Endothelial cell (in vitro differentiated cells): ENCODE results near the gene TCIRG1. TPM values are rescaled to one million over a fixed set of nuclear protein-coding genes. Genes with fewer than 3 reads are reported as not detected.
A peak's percentile ranks its signal among the peaks of the same experiment; 100 is the strongest.

Source experiments
- DNase-seq: peaks from one replicate; pipeline ENCODE4 v3.0.0; 2021; ENCODE audit warnings: low spot score
- H3K27ac Mint-ChIP-seq: one replicate; pipeline ENCODE4 v1.8.0; 2021; ENCODE audit warnings: mixed read lengths, inconsistent platforms; ENCODE audit not compliant: unreplicated experiment
- H3K27me3 Mint-ChIP-seq: one replicate; pipeline ENCODE4 v1.8.0; 2021; ENCODE audit warnings: mild to moderate bottlenecking, moderate library complexity, mixed read lengths, inconsistent platforms; ENCODE audit not compliant: unreplicated experiment
- H3K36me3 Mint-ChIP-seq: one replicate; pipeline ENCODE4 v1.8.0; 2021; ENCODE audit warnings: mild to moderate bottlenecking, low read depth, mixed read lengths, inconsistent platforms; ENCODE audit not compliant: unreplicated experiment
- H3K4me1 Mint-ChIP-seq: one replicate; pipeline ENCODE4 v1.8.0; 2021; ENCODE audit warnings: mild to moderate bottlenecking, mixed read lengths, inconsistent platforms; ENCODE audit not compliant: unreplicated experiment
- H3K4me3 Mint-ChIP-seq: one replicate; pipeline ENCODE4 v1.8.0; 2021; ENCODE audit warnings: mild to moderate bottlenecking, mixed read lengths, inconsistent platforms; ENCODE audit not compliant: unreplicated experiment
- H3K9me3 Mint-ChIP-seq: one replicate; pipeline ENCODE4 v1.8.0; 2021; ENCODE audit warnings: mixed read lengths, inconsistent platforms; ENCODE audit not compliant: unreplicated experiment
- CTCF ChIP-seq: fragments of 200-600 bp; sonication (generic); IDR thresholded peaks from one replicate; pipeline ENCODE4 v1.5.0; 2021; ENCODE audit warnings: antibody characterized with exemption; ENCODE audit not compliant: unreplicated experiment
- microRNA-seq: library from miRNA; unstranded; fragments of <30 nt; microRNA quantifications from one replicate; pipeline ENCODE4, GENCODE V29; 2020; ENCODE audit not compliant: unreplicated experiment
- total RNA-seq: library from RNA; stranded (reverse); fragmentation: NEBNext Ultra II Directional; extraction: Animal tissue kit (Norgen Biotek cat#: 25700); gene quantifications from one replicate; pipeline ENCODE4 v1.2.1, GENCODE V29; 2021; ENCODE audit not compliant: unreplicated experiment

Gene TCIRG1
- total RNA-seq, 1 donor from 2014 or later = 294 TPM

GRCh38 chr11:68099474-68100405 lies 60.9 kb downstream of the TCIRG1 start:
- TF ChIP-seq CTCF = no peak
- no peaks in the 10 kb centered on the region for H3K9me3 Mint-ChIP-seq
- no peak overlapping the region for H3K4me3 Mint-ChIP-seq
- peaks cover 50% of the 10 kb centered on the region for H3K4me1 Mint-ChIP-seq
- H3K36me3 Mint-ChIP-seq = peaks cover 29% of the 10 kb centered on the region
- DNase-seq = no peak
- H3K27me3 Mint-ChIP-seq = peaks cover 7% of the 10 kb centered on the region
- peak overlapping the region; percentile 96 for H3K27ac Mint-ChIP-seq

Small RNAs within 50 kb of the gene (microRNA-seq; reads per million reads assigned to microRNA genes)
- gene MIR4691 = 0.63 reads per million
- 1.2 reads per million, percentile 17 among the genes with 10 or more reads in this experiment for gene MIR6753
- gene MIR7113 = 2.9 reads per million, percentile 37 among the genes with 10 or more reads in this experiment

Other genes with a start within 250 kb of the TCIRG1 start
- gene UNC93B1, start 34.9 kb upstream of the TCIRG1 start, total RNA-seq = 13.1 TPM
- gene ALDH3B1, start 28.7 kb upstream of the TCIRG1 start, total RNA-seq = not detected
- 144 TPM for gene NDUFS8, start 8.3 kb upstream of the TCIRG1 start, total RNA-seq
- 173 TPM for gene CHKA, start 82.4 kb downstream of the TCIRG1 start, total RNA-seq
- 46.8 TPM for gene KMT5B, start 174.3 kb downstream of the TCIRG1 start, total RNA-seq
- 9.4 TPM for gene C11orf24, start 232.9 kb downstream of the TCIRG1 start, total RNA-seq